Tibial artery (tissue), 4 donors: ENCODE measurements around the gene RBM20.

Experiments
- DNase-seq, 2 donors: peaks; one replicate each; pipeline ENCODE4 v3.0.0-alpha.2; 2019
- H3K27ac ChIP-seq, 2 donors: fragments of 200-600 bp; sonication (generic) in 1 of 2; 1 replicate in 1 of 2; 2 replicates in 1 of 2; pipeline ENCODE4 v1.5.1; 2018 to 2019; ENCODE audit warnings: mild to moderate bottlenecking in 1 of 2
- H3K27me3 ChIP-seq, 2 donors: fragments of 200-600 bp; sonication (generic) in 1 of 2; one replicate each; pipeline versions ENCODE4 v1.5.1 to v1.6.0; 2016 to 2019
- H3K36me3 ChIP-seq, 3 donors: fragments of 200-600 bp; sonication (generic) in 2 of 3; one replicate each; pipeline ENCODE4 v1.5.1; 2016 to 2019; ENCODE audit warnings: mild to moderate bottlenecking in 2 of 3
- H3K4me1 ChIP-seq, 4 donors: fragments of 200-600 bp; sonication (generic) in 2 of 4; 1 replicate in 3 of 4; 2 replicates in 1 of 4; pipeline ENCODE4 v1.5.1; 2016 to 2019
- H3K4me3 ChIP-seq, 2 donors: fragments of 200-600 bp; sonication (generic) in 1 of 2; 1 replicate in 1 of 2; 2 replicates in 1 of 2; pipeline ENCODE4 v1.5.1; 2018 to 2019; ENCODE audit warnings: mild to moderate bottlenecking in 2 of 2
- H3K9me3 ChIP-seq, 3 donors: fragments of 200-600 bp; sonication (generic) in 1 of 3; one replicate each; pipeline ENCODE4 v1.5.1; 2016 to 2019
- intact Hi-C: fragments of 100-400 bp; cut with DNase I; formaldehyde crosslinking; loops from one replicate; pipeline ENCODE4 v1.15.0; 2023; ENCODE audit warnings: low total_unique reads
- TF ChIP-seq, protein P1 (sequence below), 2 experiments: fragments of 200-600 bp in 1 of 2; fragments of 450-650 bp in 1 of 2; IDR thresholded peaks; one replicate each; pipeline ENCODE4 v1.5.1; 2017 to 2019; ENCODE audit warnings: antibody characterized with exemption in 2 of 2, mild to moderate bottlenecking in 1 of 2, moderate library complexity in 1 of 2

RBM20 gene

DNA sequence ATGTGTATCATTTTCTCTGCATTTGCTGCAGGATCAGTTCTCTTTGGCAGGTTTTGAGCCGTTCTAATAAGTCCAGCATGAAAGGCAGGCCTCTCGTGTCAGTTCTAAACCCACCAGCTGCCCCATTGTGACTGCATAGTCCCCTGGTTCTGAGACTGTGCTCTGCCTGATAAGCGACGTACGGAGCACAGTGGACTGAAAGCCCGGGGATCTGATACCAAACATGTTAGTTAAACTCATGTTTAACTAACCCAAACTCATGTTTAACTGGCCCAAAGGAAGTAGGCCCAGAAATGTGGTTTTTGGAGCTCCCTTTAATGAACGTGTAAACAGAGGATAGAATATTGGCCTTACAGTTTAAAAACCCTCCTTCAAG is 129.5 kb downstream of the RBM20 start:
- H3K4me3 ChIP-seq, result no peak overlapping the region
- no peak overlapping the region for H3K27ac ChIP-seq
- DNase-seq, result no peak
- H3K4me1 ChIP-seq, result no peaks in the 10 kb centered on the region
- H3K36me3 ChIP-seq, result no peaks in the 10 kb centered on the region
- no peaks in the 10 kb centered on the region for H3K9me3 ChIP-seq
- TF ChIP-seq, protein P1, sequence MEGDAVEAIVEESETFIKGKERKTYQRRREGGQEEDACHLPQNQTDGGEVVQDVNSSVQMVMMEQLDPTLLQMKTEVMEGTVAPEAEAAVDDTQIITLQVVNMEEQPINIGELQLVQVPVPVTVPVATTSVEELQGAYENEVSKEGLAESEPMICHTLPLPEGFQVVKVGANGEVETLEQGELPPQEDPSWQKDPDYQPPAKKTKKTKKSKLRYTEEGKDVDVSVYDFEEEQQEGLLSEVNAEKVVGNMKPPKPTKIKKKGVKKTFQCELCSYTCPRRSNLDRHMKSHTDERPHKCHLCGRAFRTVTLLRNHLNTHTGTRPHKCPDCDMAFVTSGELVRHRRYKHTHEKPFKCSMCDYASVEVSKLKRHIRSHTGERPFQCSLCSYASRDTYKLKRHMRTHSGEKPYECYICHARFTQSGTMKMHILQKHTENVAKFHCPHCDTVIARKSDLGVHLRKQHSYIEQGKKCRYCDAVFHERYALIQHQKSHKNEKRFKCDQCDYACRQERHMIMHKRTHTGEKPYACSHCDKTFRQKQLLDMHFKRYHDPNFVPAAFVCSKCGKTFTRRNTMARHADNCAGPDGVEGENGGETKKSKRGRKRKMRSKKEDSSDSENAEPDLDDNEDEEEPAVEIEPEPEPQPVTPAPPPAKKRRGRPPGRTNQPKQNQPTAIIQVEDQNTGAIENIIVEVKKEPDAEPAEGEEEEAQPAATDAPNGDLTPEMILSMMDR (IDR thresholded peaks at IDR 0.05), result no peak
- intact Hi-C loops, result no loop called here
- H3K27me3 ChIP-seq, result no peaks in the 10 kb centered on the region

DNA sequence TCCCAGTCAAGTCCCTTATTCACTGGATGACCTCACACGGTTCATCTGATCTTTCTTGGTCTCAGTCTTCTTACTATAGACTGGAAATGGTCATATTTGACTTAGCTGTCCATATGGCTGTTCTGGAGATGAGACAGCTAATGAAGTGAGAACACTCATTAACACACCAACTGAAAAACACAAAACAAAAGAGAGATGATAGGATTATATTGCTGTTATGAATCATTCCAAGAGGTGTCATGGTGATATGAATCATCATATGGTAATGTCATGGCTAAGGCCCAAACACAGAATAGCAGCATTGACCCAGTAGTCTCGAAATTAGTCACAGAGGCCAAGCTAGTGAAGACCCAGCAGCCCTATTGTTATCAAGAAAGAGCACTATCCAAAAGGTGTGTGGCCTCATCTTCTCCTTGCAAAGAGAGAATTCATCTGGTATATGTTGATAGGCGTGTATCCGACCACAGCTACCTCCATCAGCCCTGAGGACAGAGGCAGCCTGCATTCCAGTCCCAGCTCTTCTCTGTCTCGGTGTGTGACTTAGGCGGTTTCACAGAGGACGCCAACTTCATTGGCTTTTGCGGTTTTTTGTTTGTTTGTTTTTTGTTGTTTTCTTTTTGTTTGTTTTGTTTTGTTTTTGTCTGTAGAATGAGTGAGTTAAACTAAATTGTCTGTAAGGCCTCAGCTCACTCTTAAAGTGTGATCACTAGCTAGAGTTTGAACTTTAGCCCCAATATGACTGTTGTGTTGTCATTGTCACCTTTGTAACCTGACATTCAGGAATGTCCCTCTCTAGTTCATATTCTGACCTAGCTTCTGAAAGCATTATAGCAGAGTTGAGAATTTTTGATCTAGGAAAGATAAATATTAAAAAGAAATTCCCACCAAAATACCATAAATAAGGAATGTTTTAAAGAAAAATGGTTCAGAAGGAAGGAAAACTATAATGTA is 130.2 kb downstream of the RBM20 start:
- Histone ChIP-seq H3K4me1 (no peaks in the 10 kb centered on the region), H3K27ac (no peak overlapping the region), H3K9me3 (no peaks in the 10 kb centered on the region), H3K36me3 (no peaks in the 10 kb centered on the region), H3K4me3 (no peak overlapping the region), H3K27me3 (no peaks in the 10 kb centered on the region)
- intact Hi-C loops, result no loop called here
- TF ChIP-seq, protein P1 (IDR thresholded peaks at IDR 0.05), result no peak
- DNase-seq, result no peak

DNA sequence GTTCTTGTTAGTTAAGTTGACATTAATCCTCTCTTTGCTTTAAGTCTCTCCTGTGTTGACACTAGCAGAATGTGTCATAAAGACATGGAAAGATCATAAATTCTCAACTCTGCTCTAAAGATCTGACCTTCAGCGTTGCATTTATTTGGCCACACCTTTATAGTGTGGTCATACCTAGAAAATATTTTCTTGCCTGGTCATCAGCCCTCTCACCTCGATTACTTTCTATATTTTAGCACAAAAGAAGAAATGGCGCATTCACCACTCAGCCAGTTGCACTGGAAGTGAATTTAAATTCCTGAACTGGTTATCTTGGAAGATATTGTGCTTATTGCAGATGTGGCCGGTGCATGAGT is 130.9 kb downstream of the RBM20 start:
- TF ChIP-seq, protein P1 (IDR thresholded peaks at IDR 0.05), result no peak
- H3K9me3 ChIP-seq, result no peaks in the 10 kb centered on the region
- no peaks in the 10 kb centered on the region for H3K27me3 ChIP-seq
- no peak for DNase-seq
- H3K4me3 ChIP-seq, result no peak overlapping the region
- intact Hi-C loops, result no loop called here
- H3K4me1 ChIP-seq, result no peaks in the 10 kb centered on the region
- no peak overlapping the region for H3K27ac ChIP-seq
- no peaks in the 10 kb centered on the region for H3K36me3 ChIP-seq

DNA sequence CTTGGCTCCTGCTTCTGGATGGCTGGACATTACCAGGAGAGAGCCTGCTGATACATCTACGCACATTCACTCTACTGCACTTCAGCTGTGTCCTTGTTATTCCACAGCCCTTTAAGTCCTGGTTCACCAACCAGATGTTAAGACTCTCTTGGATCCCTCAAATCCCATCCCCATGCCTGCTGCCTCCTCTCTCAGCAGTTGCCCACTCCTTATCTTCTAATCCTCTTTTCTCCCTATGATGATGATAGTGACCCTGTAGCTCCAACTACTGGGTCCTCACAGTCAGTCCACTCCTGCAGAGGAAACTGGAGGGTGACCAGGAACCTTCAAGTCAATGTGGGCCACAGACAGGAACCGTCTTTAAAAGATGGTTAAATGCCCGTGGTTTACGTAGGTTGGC is 131.3 kb downstream of the RBM20 start:
- Histone ChIP-seq H3K27me3 (no peaks in the 10 kb centered on the region), H3K4me1 (no peaks in the 10 kb centered on the region), H3K36me3 (no peaks in the 10 kb centered on the region), H3K9me3 (no peaks in the 10 kb centered on the region), H3K27ac (no peak overlapping the region), H3K4me3 (no peak overlapping the region)
- intact Hi-C loops, result no loop called here
- TF ChIP-seq, protein P1 (IDR thresholded peaks at IDR 0.05), result no peak
- DNase-seq, result no peak

DNA sequence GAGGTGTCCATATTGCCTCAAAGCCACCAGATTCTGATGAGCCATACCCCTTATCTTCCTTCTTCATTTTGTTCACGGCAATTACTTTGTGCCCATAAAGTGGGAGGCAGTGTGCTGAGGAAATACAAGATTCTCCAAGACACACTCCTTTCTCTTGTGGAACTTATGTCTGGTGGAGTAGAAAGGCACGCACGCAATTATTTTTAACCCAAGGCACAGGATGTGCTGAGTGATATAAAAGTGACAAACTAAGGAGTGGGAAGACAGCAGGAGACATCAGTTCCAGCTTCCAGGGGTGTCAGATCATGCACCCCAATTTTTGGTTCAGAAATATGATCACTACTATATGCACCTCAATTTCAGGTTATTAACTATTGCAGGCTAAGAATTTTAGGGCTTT is 132.9 kb downstream of the RBM20 start:
- H3K27me3 ChIP-seq, result no peaks in the 10 kb centered on the region
- H3K4me1 ChIP-seq, result no peaks in the 10 kb centered on the region
- no peak overlapping the region for H3K4me3 ChIP-seq
- intact Hi-C loops, result no loop called here
- DNase-seq, result no peak
- no peaks in the 10 kb centered on the region for H3K36me3 ChIP-seq
- no peak overlapping the region for H3K27ac ChIP-seq
- TF ChIP-seq, protein P1 (IDR thresholded peaks at IDR 0.05), result no peak
- no peaks in the 10 kb centered on the region for H3K9me3 ChIP-seq
